HUES48 (cell line): ENCODE results near the gene ZNF593.

Source experiments
- H3K27ac ChIP-seq: one replicate; pipeline ENCODE4 v1.7.0; 2013; ENCODE audit warnings: low read depth, low read length, inconsistent platforms
- H3K27me3 ChIP-seq: 2 replicates; pipeline ENCODE4 v1.6.1; 2013; ENCODE audit warnings: mild to moderate bottlenecking, low read length; ENCODE audit not compliant: control insufficient read depth, insufficient read depth
- H3K36me3 ChIP-seq: 2 replicates; pipeline ENCODE4 v1.6.1; 2013; ENCODE audit warnings: low read length; ENCODE audit not compliant: control insufficient read depth, insufficient read depth
- H3K4me1 ChIP-seq: 2 replicates; pipeline ENCODE4 v1.6.1; 2013; ENCODE audit warnings: mild to moderate bottlenecking, low read length; ENCODE audit not compliant: control insufficient read depth, insufficient read depth
- H3K4me3 ChIP-seq: 2 replicates; pipeline ENCODE4 v1.5.1; 2013; ENCODE audit warnings: mild to moderate bottlenecking, low read depth, low read length
- H3K9ac ChIP-seq: 2 replicates; pipeline ENCODE4 v1.6.1; 2013; ENCODE audit warnings: mild to moderate bottlenecking, low read depth, low read length, moderate library complexity
- H3K9me3 ChIP-seq: 2 replicates; pipeline ENCODE4 v1.6.1; 2013; ENCODE audit warnings: low read length; ENCODE audit not compliant: control insufficient read depth, insufficient read depth

The ZNF593 gene

GRCh38 chr1:26191739-26192138 is 22.0 kb downstream of the ZNF593 start:
- Histone ChIP-seq H3K27ac (no peak overlapping the region), H3K36me3 (peaks cover 11% of the 10 kb centered on the region), H3K27me3 (no peaks in the 10 kb centered on the region), H3K4me1 (peaks cover 7% of the 10 kb centered on the region), H3K9me3 (no peaks in the 10 kb centered on the region), H3K4me3 (no peak overlapping the region), H3K9ac (no peak overlapping the region)

- Histone ChIP-seq H3K27ac (no peak overlapping the region), H3K9ac (no peak overlapping the region), H3K9me3 (no peaks in the 10 kb centered on the region), H3K4me1 (peaks cover 4% of the 10 kb centered on the region), H3K4me3 (no peak overlapping the region), H3K36me3 (no peaks in the 10 kb centered on the region), H3K27me3 (no peaks in the 10 kb centered on the region)
These were observed 26.1 kb downstream of the ZNF593 start for GRCh38 chr1:26195805-26196204.

- Histone ChIP-seq H3K36me3 (no peaks in the 10 kb centered on the region), H3K9me3 (no peaks in the 10 kb centered on the region), H3K27me3 (no peaks in the 10 kb centered on the region), H3K4me1 (peaks cover 11% of the 10 kb centered on the region; the same call in 1 of the 2 replicates), H3K9ac (no peak overlapping the region), H3K4me3 (no peak overlapping the region), H3K27ac (no peak overlapping the region)
These were observed 27.6 kb downstream of the ZNF593 start for GRCh38 chr1:26197301-26197700.

- Histone ChIP-seq H3K27ac (no peak overlapping the region), H3K9me3 (no peaks in the 10 kb centered on the region), H3K4me1 (peaks cover 11% of the 10 kb centered on the region; the same call in 1 of the 2 replicates), H3K36me3 (no peaks in the 10 kb centered on the region), H3K4me3 (no peak overlapping the region), H3K9ac (no peak overlapping the region), H3K27me3 (no peaks in the 10 kb centered on the region)
These were observed 28.1 kb downstream of the ZNF593 start for GRCh38 chr1:26197813-26198212.

- Histone ChIP-seq H3K9me3 (no peaks in the 10 kb centered on the region), H3K36me3 (no peaks in the 10 kb centered on the region), H3K4me3 (0 out of 2 replicates have a peak overlapping the region, but pooled peaks have one; percentile 61), H3K4me1 (peaks cover 11% of the 10 kb centered on the region; the same call in 1 of the 2 replicates), H3K9ac (no peak overlapping the region), H3K27ac (no peak overlapping the region), H3K27me3 (no peaks in the 10 kb centered on the region)
These were observed 30.7 kb downstream of the ZNF593 start for GRCh38 chr1:26200413-26200812.

GRCh38 chr1:26203642-26204318 is 34.1 kb downstream of the ZNF593 start:
- Histone ChIP-seq H3K27me3 (no peaks in the 10 kb centered on the region), H3K4me1 (peaks cover 11% of the 10 kb centered on the region; the same call in 1 of the 2 replicates), H3K9me3 (no peaks in the 10 kb centered on the region), H3K36me3 (no peaks in the 10 kb centered on the region), H3K9ac (no peak overlapping the region), H3K4me3 (no peak overlapping the region), H3K27ac (no peak overlapping the region)

GRCh38 chr1:26210147-26210870 is 40.6 kb downstream of the ZNF593 start:
- no peak overlapping the region for H3K9ac ChIP-seq
- H3K4me1 ChIP-seq = no peaks in the 10 kb centered on the region
- H3K4me3 ChIP-seq = no peak overlapping the region
- H3K9me3 ChIP-seq = no peaks in the 10 kb centered on the region
- no peaks in the 10 kb centered on the region for H3K36me3 ChIP-seq
- no peaks in the 10 kb centered on the region for H3K27me3 ChIP-seq
- no peak overlapping the region for H3K27ac ChIP-seq

GRCh38 chr1:26212726-26213125 is 43.0 kb downstream of the ZNF593 start:
- H3K9me3 ChIP-seq = no peaks in the 10 kb centered on the region
- no peaks in the 10 kb centered on the region for H3K27me3 ChIP-seq
- H3K36me3 ChIP-seq = no peaks in the 10 kb centered on the region
- no peaks in the 10 kb centered on the region for H3K4me1 ChIP-seq
- H3K9ac ChIP-seq = no peak overlapping the region
- no peak overlapping the region for H3K4me3 ChIP-seq
- H3K27ac ChIP-seq = no peak overlapping the region

GRCh38 chr1:26213335-26213905 is 43.7 kb downstream of the ZNF593 start:
- Histone ChIP-seq H3K4me3 (no peak overlapping the region), H3K27ac (no peak overlapping the region), H3K36me3 (no peaks in the 10 kb centered on the region), H3K9ac (no peak overlapping the region), H3K27me3 (no peaks in the 10 kb centered on the region), H3K4me1 (no peaks in the 10 kb centered on the region), H3K9me3 (no peaks in the 10 kb centered on the region)

GRCh38 chr1:26215246-26215645 is 45.5 kb downstream of the ZNF593 start:
- Histone ChIP-seq H3K9ac (no peak overlapping the region), H3K27me3 (peaks cover 6% of the 10 kb centered on the region), H3K36me3 (no peaks in the 10 kb centered on the region), H3K4me1 (peaks cover 3% of the 10 kb centered on the region; the same call in 1 of the 2 replicates), H3K27ac (no peak overlapping the region), H3K9me3 (no peaks in the 10 kb centered on the region), H3K4me3 (no peak overlapping the region)

- no peak overlapping the region for H3K27ac ChIP-seq
- H3K4me3 ChIP-seq = no peak overlapping the region
- peaks cover 7% of the 10 kb centered on the region; the same call in 1 of the 2 replicates for H3K4me1 ChIP-seq
- H3K9ac ChIP-seq = no peak overlapping the region
- H3K9me3 ChIP-seq = no peaks in the 10 kb centered on the region
- peaks cover 41% of the 10 kb centered on the region for H3K27me3 ChIP-seq
- no peaks in the 10 kb centered on the region for H3K36me3 ChIP-seq
These were observed 49.3 kb downstream of the ZNF593 start for GRCh38 chr1:26218906-26219494.
